EH (cell line): Measurements from ENCODE around the gene BTBD3.

ENCODE experiments used
- DNase-seq: peaks from one replicate; pipeline ENCODE4 v3.0.0-alpha.2; 2015; ENCODE audit warnings: low read depth

BTBD3 gene

DNA sequence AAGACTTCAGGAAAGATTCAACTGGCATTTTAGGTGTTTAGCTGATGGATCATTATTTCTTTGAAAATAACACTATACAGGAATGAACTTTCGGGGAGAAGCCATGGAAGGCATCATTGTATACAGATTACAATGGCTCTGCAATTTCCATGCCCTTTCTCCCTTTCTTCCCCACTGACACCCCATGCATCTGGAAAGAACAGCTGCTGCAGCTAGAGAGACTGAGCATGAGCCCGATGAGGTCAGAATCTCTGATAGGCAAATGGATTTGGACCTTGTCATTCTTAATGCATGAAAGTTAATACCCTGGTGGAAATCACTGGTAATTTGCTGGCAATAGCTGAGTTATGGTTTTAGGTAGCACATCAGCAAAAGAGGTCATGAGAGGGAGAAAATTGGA is 54.8 kb downstream of the BTBD3 start:
- no peak for DNase-seq
